Thymus (tissue), 11 donors: Measurements from ENCODE around the gene LZTFL1. TPM values are rescaled to one million over a fixed set of nuclear protein-coding genes. Genes with fewer than 3 reads are reported as not detected.

Experiments
- DNase-seq, 9 donors: peaks; one replicate each; pipeline ENCODE4 v3.0.0-alpha.2; 2013; ENCODE audit warnings: low spot score in 9 of 9, low read depth in 6 of 9, missing footprints in 1 of 9
- H3K27ac ChIP-seq, 2 donors: one replicate each; pipeline ENCODE4 v1.5.1; 2013; ENCODE audit warnings: control low read depth in 1 of 2, low read depth in 1 of 2, low read length in 1 of 2, mild to moderate bottlenecking in 1 of 2, moderate library complexity in 1 of 2
- H3K27me3 ChIP-seq, 2 donors: one replicate each; pipeline ENCODE4 v1.5.1; 2013; ENCODE audit warnings: low read length in 1 of 2; ENCODE audit not compliant: control insufficient read depth in 2 of 2, insufficient read depth in 1 of 2
- H3K36me3 ChIP-seq, 2 donors: one replicate each; pipeline ENCODE4 v1.5.1; 2013; ENCODE audit warnings: low read length in 1 of 2, mild to moderate bottlenecking in 1 of 2, moderate library complexity in 1 of 2; ENCODE audit not compliant: control insufficient read depth in 2 of 2, insufficient read depth in 2 of 2
- H3K4me1 ChIP-seq, 2 donors: one replicate each; pipeline ENCODE4 v1.5.1; 2013; ENCODE audit warnings: low read length in 2 of 2; ENCODE audit not compliant: control insufficient read depth in 2 of 2, insufficient read depth in 2 of 2
- H3K4me3 ChIP-seq, 2 donors: one replicate each; pipeline ENCODE4 v1.5.1; 2013; ENCODE audit warnings: low read length in 2 of 2, control low read depth in 1 of 2, mild to moderate bottlenecking in 1 of 2
- H3K9me3 ChIP-seq, 2 donors: one replicate each; pipeline ENCODE4 v1.5.1; 2013; ENCODE audit warnings: low read length in 1 of 2, mild to moderate bottlenecking in 1 of 2; ENCODE audit not compliant: control insufficient read depth in 2 of 2, insufficient read depth in 1 of 2
- WGBS: extraction: QIAGEN DNeasy Blood & Tissue Kit; methylation state at CpG from one replicate; pipeline ENCODE4 v1.1.7; 2013; 5-methylcytosine and 5-hydroxymethylcytosine counted together
- polyA plus RNA-seq: library from polyadenylated mRNA; stranded (reverse); fragments of 200-250 nt; gene quantifications from one replicate; pipeline ENCODE4 v1.2.3, GENCODE V29; 2013
- total RNA-seq: library from RNA; stranded (reverse); fragments of 120-200 nt; gene quantifications from one replicate; pipeline ENCODE4 v1.2.4, GENCODE V29; 2013
- donor health status: healthy.

The LZTFL1 gene
- total and polyA plus RNA-seq, 2 donors: 42.8 to 191 TPM

DNA sequence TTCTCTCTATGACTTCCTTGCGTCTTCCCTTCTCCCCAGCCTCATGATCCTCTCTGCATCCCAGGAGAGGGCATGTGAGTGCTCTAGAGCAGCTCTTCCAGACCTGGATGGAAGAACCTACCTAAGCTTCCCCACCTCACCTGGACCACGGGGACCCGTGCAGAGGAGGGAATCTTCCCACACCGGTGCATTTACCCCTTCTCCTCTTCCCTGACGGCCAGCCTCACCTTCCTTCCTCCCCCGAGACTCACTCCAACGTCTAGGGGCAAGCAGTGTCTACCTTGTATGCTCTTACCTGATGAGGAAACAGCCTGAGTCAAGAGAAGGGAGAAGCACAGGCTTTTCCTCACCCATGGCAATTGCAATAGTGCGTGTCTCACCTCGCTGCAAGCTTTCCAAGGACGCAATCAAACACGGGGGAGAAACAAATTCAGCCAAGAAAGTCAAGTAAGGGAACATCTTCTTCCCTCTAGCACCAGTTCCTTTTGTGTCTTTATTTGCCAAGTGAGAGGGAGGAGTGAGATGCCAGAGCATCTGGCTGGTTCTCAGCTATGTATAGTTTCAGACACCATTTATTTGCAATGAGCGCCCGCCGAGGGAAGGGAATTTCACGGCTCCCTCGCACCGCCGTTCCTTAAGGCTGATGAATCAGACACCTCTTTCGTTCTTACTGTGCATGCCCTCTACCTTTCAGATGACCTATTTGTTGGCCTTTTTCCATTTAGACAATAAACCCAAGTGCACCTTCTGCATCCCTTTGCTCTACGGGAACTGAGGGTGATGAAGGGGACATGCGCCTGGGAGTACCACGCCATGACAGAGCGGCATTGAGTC is 42.7 kb upstream of the LZTFL1 start:
- WGBS: 89% methylated on average over 23 of the region's 23 CpGs
- peak overlapping the region; percentile 15 to 38 for H3K27ac ChIP-seq
- DNase-seq: no peak

GRCh38 chr3:45881078-45882022 is 39.4 kb upstream of the LZTFL1 start:
- Histone ChIP-seq H3K4me1 (peaks cover 65 to 89% of the 10 kb centered on the region in 2 donors), H3K36me3 (peaks cover 8 to 12% of the 10 kb centered on the region in 2 donors), H3K9me3 (no peaks in the 10 kb centered on the region), H3K27me3 (no peaks in the 10 kb centered on the region), H3K4me3 (no peak overlapping the region), H3K27ac (peak overlapping the region; percentile 63 to 86)
- WGBS: 61% methylated on average over 8 of the region's 8 CpGs
- peak in 2 of 9 donors; percentile 46 to 70 for DNase-seq

More for the DNA sequence above, 42.7 kb upstream of the LZTFL1 start:
- no peak overlapping the region for H3K4me3 ChIP-seq
- H3K4me1 ChIP-seq: peaks cover 49 to 78% of the 10 kb centered on the region in 2 donors
- no peaks in the 10 kb centered on the region for H3K27me3 ChIP-seq
- H3K36me3 ChIP-seq: peaks cover 20 to 29% of the 10 kb centered on the region in 2 donors
- H3K9me3 ChIP-seq: no peaks in the 10 kb centered on the region

GRCh38 chr3:45880725-45881077 is 38.8 kb upstream of the LZTFL1 start:
- H3K27me3 ChIP-seq: no peaks in the 10 kb centered on the region
- WGBS: 89% methylated on average over 3 of the region's 3 CpGs
- DNase-seq: no peak

DNA sequence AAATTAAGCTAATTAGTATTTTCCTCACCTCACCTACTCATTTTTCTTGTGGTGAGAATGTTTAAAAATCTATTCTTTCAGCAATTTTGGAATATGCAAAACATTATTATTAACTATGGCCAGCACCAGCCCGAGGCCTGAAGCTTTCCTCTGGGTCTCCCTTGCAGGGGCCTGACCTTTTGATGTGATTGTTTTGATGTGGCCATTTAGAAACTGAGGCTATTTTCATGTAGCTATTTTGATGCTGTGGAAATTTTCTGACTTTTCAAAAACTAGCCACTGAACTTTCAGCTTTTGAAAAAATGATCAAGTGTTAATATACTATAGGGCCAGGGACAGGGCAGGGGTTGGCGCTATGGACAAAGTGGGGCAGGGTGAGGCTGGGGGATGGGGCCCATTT is 36.2 kb upstream of the LZTFL1 start:
- no peaks in the 10 kb centered on the region for H3K9me3 ChIP-seq
- no peak for DNase-seq
- peak overlapping the region in 1 of 2 donors; percentile 80 for H3K27ac ChIP-seq
- H3K4me3 ChIP-seq: no peak overlapping the region
- H3K27me3 ChIP-seq: no peaks in the 10 kb centered on the region
- H3K36me3 ChIP-seq: peaks cover 0 to 7% of the 10 kb centered on the region in 2 donors
- peaks cover 68 to 87% of the 10 kb centered on the region in 2 donors for H3K4me1 ChIP-seq
- WGBS: 95% methylated on average over 2 of the region's 2 CpGs

More at GRCh38 chr3:45880725-45881077, 38.8 kb upstream of the LZTFL1 start:
- no peaks in the 10 kb centered on the region for H3K9me3 ChIP-seq
- peaks cover 65 to 89% of the 10 kb centered on the region in 2 donors for H3K4me1 ChIP-seq
- H3K27ac ChIP-seq: peak overlapping the region; percentile 63 to 76
- H3K36me3 ChIP-seq: peaks cover 6 to 12% of the 10 kb centered on the region in 2 donors
- H3K4me3 ChIP-seq: no peak overlapping the region

DNA sequence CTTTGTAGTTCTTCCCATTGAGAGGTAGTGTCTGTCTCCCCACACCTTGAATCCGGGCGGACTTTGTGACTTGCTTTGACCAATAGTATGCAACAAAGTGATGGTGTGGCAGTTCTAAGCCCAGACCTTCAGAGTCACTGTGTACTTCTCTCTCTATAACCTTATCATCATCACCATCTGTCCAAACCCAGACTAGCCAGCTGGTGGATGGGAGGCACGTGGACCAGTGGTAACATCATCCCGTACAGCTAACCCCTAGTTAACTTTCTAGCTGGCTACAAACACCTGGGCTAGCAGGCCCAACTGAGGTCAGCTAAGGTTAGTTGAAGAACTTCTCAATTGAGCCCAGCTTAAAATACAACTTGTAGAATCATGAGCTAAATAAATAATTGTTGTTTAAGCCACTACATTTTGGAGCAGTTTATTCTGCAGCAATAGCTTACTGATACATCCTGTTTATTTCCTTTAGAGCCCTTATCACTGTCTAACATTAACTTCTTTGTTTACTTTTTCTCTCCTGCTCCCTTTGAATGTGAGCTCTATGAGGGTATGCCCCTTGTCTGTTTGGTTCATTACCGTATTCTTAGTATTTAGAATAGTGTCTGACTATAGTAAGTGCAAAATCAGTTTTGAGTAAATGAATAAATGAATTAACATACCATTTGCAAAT is 32.9 kb upstream of the LZTFL1 start:
- no peak for DNase-seq
- Histone ChIP-seq H3K9me3 (no peaks in the 10 kb centered on the region), H3K36me3 (peaks cover 0 to 4% of the 10 kb centered on the region in 2 donors), H3K4me3 (no peak overlapping the region), H3K27me3 (no peaks in the 10 kb centered on the region), H3K27ac (peak overlapping the region; percentile 78 to 91), H3K4me1 (peaks cover 62 to 92% of the 10 kb centered on the region in 2 donors)
- 56% methylated on average over 5 of the region's 5 CpGs for WGBS

DNA sequence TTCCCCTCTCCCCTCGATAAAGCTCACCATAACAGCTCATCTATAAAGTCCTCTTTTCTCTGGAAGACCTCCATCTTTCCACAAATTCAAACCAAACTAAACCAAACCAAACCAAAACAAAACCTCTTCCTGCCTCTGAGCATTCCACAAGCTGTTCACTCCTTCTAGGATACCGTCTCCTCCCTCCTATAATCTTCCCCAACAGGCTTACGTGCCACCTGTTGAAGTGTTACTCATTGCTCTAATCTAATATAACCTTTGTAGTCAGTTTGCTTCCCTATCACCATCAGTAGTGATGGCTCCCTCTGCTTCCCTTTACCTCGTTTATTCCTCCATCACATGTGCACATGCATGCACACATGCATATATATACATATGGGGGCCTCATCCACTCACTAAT is 31.7 kb upstream of the LZTFL1 start:
- 83% methylated on average over 4 of the region's 4 CpGs for WGBS
- Histone ChIP-seq H3K4me3 (no peak overlapping the region), H3K36me3 (peaks cover 0 to 4% of the 10 kb centered on the region in 2 donors), H3K27me3 (no peaks in the 10 kb centered on the region), H3K27ac (peak overlapping the region; percentile 79 to 91), H3K9me3 (no peaks in the 10 kb centered on the region), H3K4me1 (peaks cover 65 to 92% of the 10 kb centered on the region in 2 donors)
- DNase-seq: no peak

DNA sequence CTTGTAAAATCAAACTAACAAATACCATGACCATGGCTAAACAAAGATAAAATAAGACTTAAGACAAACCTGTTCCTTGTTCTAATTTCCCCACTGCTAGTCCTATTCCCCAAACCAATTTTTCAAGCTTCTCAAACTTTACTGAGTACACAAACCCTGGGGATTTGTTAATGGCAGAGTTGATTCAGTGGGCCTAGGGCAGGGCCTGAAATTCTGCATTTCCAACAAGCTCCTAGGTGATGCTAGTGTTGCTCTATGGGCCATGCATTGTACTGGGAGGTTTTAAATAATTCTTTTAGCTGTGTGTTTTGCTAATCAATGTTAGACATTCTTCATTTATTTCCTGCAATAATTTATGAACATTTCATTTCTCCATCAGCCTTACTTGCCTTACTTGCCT is 31.1 kb upstream of the LZTFL1 start:
- Histone ChIP-seq H3K27ac (peak overlapping the region; percentile 91 to 93), H3K4me3 (peak overlapping the region in 1 of 2 donors; percentile 27), H3K9me3 (no peaks in the 10 kb centered on the region), H3K4me1 (peaks cover 66 to 92% of the 10 kb centered on the region in 2 donors), H3K36me3 (peaks cover 0 to 4% of the 10 kb centered on the region in 2 donors), H3K27me3 (no peaks in the 10 kb centered on the region)
- no peak for DNase-seq

GRCh38 chr3:45872569-45872968 is 30.6 kb upstream of the LZTFL1 start:
- peak in 2 of 9 donors; percentile 48 to 74 for DNase-seq
- Histone ChIP-seq H3K27me3 (no peaks in the 10 kb centered on the region), H3K4me3 (peak overlapping the region; percentile 23 to 44), H3K9me3 (no peaks in the 10 kb centered on the region), H3K27ac (peak overlapping the region; percentile 91 to 98), H3K36me3 (peaks cover 0 to 4% of the 10 kb centered on the region in 2 donors), H3K4me1 (peaks cover 68 to 91% of the 10 kb centered on the region in 2 donors)
- WGBS: 20% methylated on average over 2 of the region's 2 CpGs
